Lung (tissue), 12 donors: Measurements from ENCODE around the gene MMP8. TPM values are rescaled to one million over a fixed set of nuclear protein-coding genes. Genes with fewer than 3 reads are reported as not detected.

Experiments
- ATAC-seq: fragments of 200-7000 bp; cut with Tn5 transposase; one replicate; pipeline ENCODE4 v1.9.1; 2020; ENCODE audit warnings: moderate number of reproducible peaks; ENCODE audit not compliant: insufficient read depth, low FRiP score
- DNase-seq, 3 donors: peaks; one replicate each; pipeline ENCODE4 v3.0.0-alpha.2; 2013 to 2017
- H3K27ac ChIP-seq, 2 donors: one replicate each; pipeline ENCODE4 v1.5.1; 2013; ENCODE audit warnings: mild to moderate bottlenecking in 2 of 2, moderate library complexity in 2 of 2, control low read depth in 1 of 2, inconsistent platforms in 1 of 2, low read depth in 1 of 2, low read length in 1 of 2
- H3K27me3 ChIP-seq, 3 donors: one replicate each; pipeline ENCODE4 v1.5.1; 2013; ENCODE audit warnings: low read length in 2 of 3; ENCODE audit not compliant: control insufficient read depth in 3 of 3, insufficient read depth in 3 of 3
- H3K36me3 ChIP-seq, 4 donors: one replicate each; pipeline ENCODE4 v1.5.1; 2013; ENCODE audit warnings: low read length in 4 of 4, mild to moderate bottlenecking in 1 of 4, moderate library complexity in 1 of 4; ENCODE audit not compliant: control insufficient read depth in 4 of 4, insufficient read depth in 4 of 4
- H3K4me1 ChIP-seq, 5 donors: one replicate each; pipeline ENCODE4 v1.5.1; 2013; ENCODE audit warnings: low read length in 5 of 5, mild to moderate bottlenecking in 2 of 5, moderate library complexity in 1 of 5; ENCODE audit not compliant: control insufficient read depth in 5 of 5, insufficient read depth in 5 of 5
- H3K4me3 ChIP-seq: one replicate; pipeline ENCODE4 v1.5.1; 2013; ENCODE audit warnings: mild to moderate bottlenecking, control low read depth, moderate library complexity
- H3K9ac ChIP-seq, 2 donors: one replicate each; pipeline ENCODE4 v1.5.1; 2013; ENCODE audit warnings: low read length in 2 of 2, control low read depth in 1 of 2; ENCODE audit not compliant: insufficient read depth in 1 of 2
- H3K9me3 ChIP-seq, 4 donors: one replicate each; pipeline ENCODE4 v1.5.1; 2013; ENCODE audit warnings: low read length in 3 of 4, mild to moderate bottlenecking in 1 of 4, moderate library complexity in 1 of 4; ENCODE audit not compliant: control insufficient read depth in 4 of 4, insufficient read depth in 3 of 4
- CTCF ChIP-seq: IDR thresholded peaks from 2 replicates; pipeline ENCODE4 v1.5.1; 2012; ENCODE audit warnings: mild to moderate bottlenecking; ENCODE audit errors: control extremely low read depth, extremely low read depth
- WGBS, 2 donors: extraction: QIAGEN DNeasy Blood & Tissue Kit; methylation state at CpG; one replicate each; pipeline ENCODE4 v1.1.7; 2013; 5-methylcytosine and 5-hydroxymethylcytosine counted together
- polyA plus RNA-seq, 2 donors: library from polyadenylated mRNA; stranded (reverse); fragments of 200-250 nt; gene quantifications; one replicate each; pipeline ENCODE4 v1.2.1, GENCODE V29; 2013
- total RNA-seq, 2 donors: library from RNA; depleted of rRNA in 1 of 2; stranded (reverse); fragments of >200 nt in 1 of 2; gene quantifications; one replicate each; pipeline ENCODE4 v1.2.1, GENCODE V29; 2014 to 2021
- donor health status: control.
- donor health status: control.
- donor health status: Bipolar disorder and iron deficiency.
- donor health status: healthy.
- donor health status: DM: yes; HTN: yes; CAD: no.

Gene MMP8
- total and polyA plus RNA-seq, 4 donors = 0.30 to 77.5 (median 1.6) TPM

- ATAC-seq (no peak), DNase-seq (no peak)
- TF ChIP-seq CTCF = no peak
- WGBS, 2 donors = 65 to 72% methylated on average over 4 of the region's 4 CpGs
- Histone ChIP-seq H3K4me1 (no peaks in the 10 kb centered on the region), H3K9me3 (no peaks in the 10 kb centered on the region), H3K9ac (no peak overlapping the region), H3K27me3 (no peaks in the 10 kb centered on the region), H3K4me3 (no peak overlapping the region), H3K27ac (no peak overlapping the region), H3K36me3 (no peaks in the 10 kb centered on the region)
Measured at GRCh38 chr11:102683277-102683676, 41.5 kb downstream of the MMP8 start.

- no peak for TF ChIP-seq CTCF
- no peak overlapping the region for H3K4me3 ChIP-seq
- DNase-seq (no peak), ATAC-seq (no peak)
- no peaks in the 10 kb centered on the region for H3K36me3 ChIP-seq
- WGBS, 2 donors = 29 to 37% methylated on average over 1 of the region's 1 CpG
- H3K27me3 ChIP-seq = no peaks in the 10 kb centered on the region
- H3K9me3 ChIP-seq = peaks cover 0 to 2% (median 0%) of the 10 kb centered on the region in 4 donors
- no peaks in the 10 kb centered on the region for H3K4me1 ChIP-seq
- H3K27ac ChIP-seq = no peak overlapping the region
- H3K9ac ChIP-seq = no peak overlapping the region
Measured at GRCh38 chr11:102680945-102681344, 43.8 kb downstream of the MMP8 start.

GRCh38 chr11:102678022-102678421 lies 46.7 kb downstream of the MMP8 start:
- no peak overlapping the region for H3K4me3 ChIP-seq
- H3K4me1 ChIP-seq = no peaks in the 10 kb centered on the region
- no peak for TF ChIP-seq CTCF
- H3K9ac ChIP-seq = no peak overlapping the region
- H3K9me3 ChIP-seq = peaks cover 0 to 2% (median 0%) of the 10 kb centered on the region in 4 donors
- ATAC-seq (no peak), DNase-seq (no peak)
- H3K36me3 ChIP-seq = no peaks in the 10 kb centered on the region
- H3K27me3 ChIP-seq = no peaks in the 10 kb centered on the region
- WGBS, 2 donors = 53 to 69% methylated on average over 2 of the region's 2 CpGs
- H3K27ac ChIP-seq = no peak overlapping the region

- H3K9me3 ChIP-seq = peaks cover 0 to 2% (median 0%) of the 10 kb centered on the region in 4 donors
- ATAC-seq (no peak), DNase-seq (no peak)
- H3K4me1 ChIP-seq = no peaks in the 10 kb centered on the region
- H3K36me3 ChIP-seq = no peaks in the 10 kb centered on the region
- TF ChIP-seq CTCF = no peak
- H3K9ac ChIP-seq = no peak overlapping the region
- H3K27ac ChIP-seq = no peak overlapping the region
- H3K4me3 ChIP-seq = no peak overlapping the region
- WGBS, 2 donors = 90 to 94% methylated on average over 2 of the region's 2 CpGs
- H3K27me3 ChIP-seq = no peaks in the 10 kb centered on the region
Measured at GRCh38 chr11:102676084-102676483, 48.7 kb downstream of the MMP8 start.
